Tibial artery (tissue), 4 donors: ENCODE data around the gene CMC4.

Source experiments
- DNase-seq, 2 donors: peaks; one replicate each; pipeline ENCODE4 v3.0.0-alpha.2; 2019
- H3K27ac ChIP-seq, 2 donors: fragments of 200-600 bp; sonication (generic) in 1 of 2; 1 replicate in 1 of 2; 2 replicates in 1 of 2; pipeline ENCODE4 v1.5.1; 2018 to 2019; ENCODE audit warnings: mild to moderate bottlenecking in 1 of 2
- H3K27me3 ChIP-seq, 2 donors: fragments of 200-600 bp; sonication (generic) in 1 of 2; one replicate each; pipeline versions ENCODE4 v1.5.1 to v1.6.0; 2016 to 2019
- H3K36me3 ChIP-seq, 3 donors: fragments of 200-600 bp; sonication (generic) in 2 of 3; one replicate each; pipeline ENCODE4 v1.5.1; 2016 to 2019; ENCODE audit warnings: mild to moderate bottlenecking in 2 of 3
- H3K4me1 ChIP-seq, 4 donors: fragments of 200-600 bp; sonication (generic) in 2 of 4; 1 replicate in 3 of 4; 2 replicates in 1 of 4; pipeline ENCODE4 v1.5.1; 2016 to 2019
- H3K4me3 ChIP-seq, 2 donors: fragments of 200-600 bp; sonication (generic) in 1 of 2; 1 replicate in 1 of 2; 2 replicates in 1 of 2; pipeline ENCODE4 v1.5.1; 2018 to 2019; ENCODE audit warnings: mild to moderate bottlenecking in 2 of 2
- H3K9me3 ChIP-seq, 3 donors: fragments of 200-600 bp; sonication (generic) in 1 of 3; one replicate each; pipeline ENCODE4 v1.5.1; 2016 to 2019
- CTCF ChIP-seq, 2 experiments: fragments of 200-600 bp in 1 of 2; fragments of 450-650 bp in 1 of 2; IDR thresholded peaks; one replicate each; pipeline ENCODE4 v1.5.1; 2017 to 2019; ENCODE audit warnings: antibody characterized with exemption in 2 of 2, mild to moderate bottlenecking in 1 of 2, moderate library complexity in 1 of 2
- intact Hi-C: fragments of 100-400 bp; cut with DNase I; formaldehyde crosslinking; loops from one replicate; pipeline ENCODE4 v1.15.0; 2023; ENCODE audit warnings: low total_unique reads

Gene CMC4

GRCh38 chrX:155061760-155062159 is 9.2 kb downstream of the CMC4 start:
- Histone ChIP-seq H3K9me3 (no peaks in the 10 kb centered on the region), H3K4me1 (peaks cover 0 to 5% (median 0%) of the 10 kb centered on the region in 4 donors), H3K27ac (no peak overlapping the region), H3K36me3 (peaks cover 0 to 5% (median 0%) of the 10 kb centered on the region in 3 donors), H3K27me3 (no peaks in the 10 kb centered on the region), H3K4me3 (no peak overlapping the region)
- no peak for TF ChIP-seq CTCF (IDR thresholded peaks at IDR 0.05)
- intact Hi-C loops: no loop called here
- DNase-seq: no peak

DNA sequence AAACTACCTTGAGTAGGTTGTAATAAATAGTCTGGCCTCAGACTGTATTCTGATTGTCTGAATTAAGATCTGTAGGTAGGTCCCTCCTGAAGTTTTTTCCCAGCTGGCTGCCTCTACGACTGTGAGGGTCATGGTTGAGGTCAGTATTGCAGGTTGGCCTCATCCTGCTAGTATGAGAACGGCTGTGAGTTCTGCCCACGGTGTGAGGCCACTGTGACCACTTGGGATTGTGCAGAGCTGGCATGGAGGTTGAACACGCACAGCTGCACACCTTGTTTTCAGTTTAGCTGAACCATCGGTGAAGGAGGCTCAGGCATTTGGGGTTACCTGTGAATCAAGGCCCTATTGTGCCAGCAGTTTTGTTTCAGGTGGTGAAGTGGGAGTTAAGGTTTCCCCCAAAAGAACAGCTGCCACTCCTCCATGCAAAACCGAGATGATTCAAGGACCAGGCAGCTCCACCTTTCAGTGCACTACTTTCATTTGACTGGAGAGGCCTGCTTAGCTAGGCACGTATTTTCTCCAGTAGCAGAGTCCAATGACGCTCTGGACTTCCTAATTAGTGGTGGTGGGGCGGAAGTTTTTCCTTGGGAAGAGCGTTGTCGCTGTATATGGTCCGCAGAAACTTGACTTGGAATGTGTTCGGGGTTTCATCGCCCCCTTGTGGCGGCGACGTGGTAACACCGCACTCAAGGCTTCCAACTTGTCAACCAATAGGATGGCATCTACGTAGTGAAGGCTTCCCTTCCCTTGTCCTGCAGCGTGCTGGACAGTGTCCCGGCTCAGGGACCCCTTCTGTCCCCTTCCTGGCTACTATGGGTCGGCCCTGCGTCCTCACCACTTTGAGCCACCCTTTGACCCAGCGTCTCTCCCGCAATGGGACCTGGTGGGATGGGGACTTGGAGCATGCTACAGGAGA is 13.8 kb downstream of the CMC4 start:
- H3K4me1 ChIP-seq: peaks cover 0 to 8% (median 0%) of the 10 kb centered on the region in 4 donors
- peaks cover 0 to 5% (median 0%) of the 10 kb centered on the region in 3 donors for H3K36me3 ChIP-seq
- intact Hi-C loops: loop anchor here (5.0 kb wide), 1 partner anchor 75 kb away; no protein-coding TSS in a partner anchor
- peak; percentile 53 to 77 for DNase-seq
- no peaks in the 10 kb centered on the region for H3K9me3 ChIP-seq
- H3K27ac ChIP-seq: peak overlapping the region; percentile 21 to 61
- TF ChIP-seq CTCF (IDR thresholded peaks at IDR 0.05): peak; percentile 58 to 71
- no peaks in the 10 kb centered on the region for H3K27me3 ChIP-seq
- H3K4me3 ChIP-seq: peak overlapping the region; percentile 6 to 22

GRCh38 chrX:155056471-155056870 is 14.5 kb downstream of the CMC4 start:
- intact Hi-C loops: loop anchor here (5.0 kb wide), 1 partner anchor 74 kb away; no protein-coding TSS in a partner anchor

DNA sequence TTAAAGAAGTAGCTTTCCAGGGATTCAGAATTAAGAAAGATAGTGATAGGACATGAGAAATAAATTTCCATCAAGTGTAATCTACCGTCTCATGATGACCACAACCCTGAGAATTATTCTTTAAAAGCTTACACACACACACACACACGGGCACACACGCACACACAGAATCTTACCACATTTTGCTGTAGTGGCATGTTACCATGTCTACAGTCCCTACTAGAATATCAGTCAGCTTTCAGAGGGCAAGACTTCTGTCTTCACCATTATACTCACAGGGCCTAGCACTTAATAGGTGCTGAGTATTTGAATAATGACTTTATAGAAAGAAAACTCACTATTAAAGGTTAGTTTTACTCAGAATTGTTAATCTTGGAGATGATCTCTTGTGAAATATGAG is 15.4 kb downstream of the CMC4 start:
- intact Hi-C loops: loop anchor here (5.0 kb wide), 1 partner anchor 73 kb away; no protein-coding TSS in a partner anchor
- no peak overlapping the region for H3K4me3 ChIP-seq
- TF ChIP-seq CTCF (IDR thresholded peaks at IDR 0.05): no peak
- H3K4me1 ChIP-seq: peaks cover 0 to 8% (median 0%) of the 10 kb centered on the region in 4 donors
- no peaks in the 10 kb centered on the region for H3K9me3 ChIP-seq
- no peaks in the 10 kb centered on the region for H3K27me3 ChIP-seq
- H3K36me3 ChIP-seq: peaks cover 0 to 5% (median 0%) of the 10 kb centered on the region in 3 donors
- H3K27ac ChIP-seq: no peak overlapping the region
- no peak for DNase-seq

More at GRCh38 chrX:155056471-155056870, 14.5 kb downstream of the CMC4 start:
- H3K27me3 ChIP-seq: no peaks in the 10 kb centered on the region
- peak overlapping the region in 1 of 2 donors; percentile 61 for H3K27ac ChIP-seq
- no peaks in the 10 kb centered on the region for H3K9me3 ChIP-seq
- H3K36me3 ChIP-seq: peaks cover 0 to 5% (median 0%) of the 10 kb centered on the region in 3 donors
- H3K4me3 ChIP-seq: no peak overlapping the region
- no peak for TF ChIP-seq CTCF (IDR thresholded peaks at IDR 0.05)
- DNase-seq: no peak
- peaks cover 0 to 8% (median 0%) of the 10 kb centered on the region in 4 donors for H3K4me1 ChIP-seq

DNA sequence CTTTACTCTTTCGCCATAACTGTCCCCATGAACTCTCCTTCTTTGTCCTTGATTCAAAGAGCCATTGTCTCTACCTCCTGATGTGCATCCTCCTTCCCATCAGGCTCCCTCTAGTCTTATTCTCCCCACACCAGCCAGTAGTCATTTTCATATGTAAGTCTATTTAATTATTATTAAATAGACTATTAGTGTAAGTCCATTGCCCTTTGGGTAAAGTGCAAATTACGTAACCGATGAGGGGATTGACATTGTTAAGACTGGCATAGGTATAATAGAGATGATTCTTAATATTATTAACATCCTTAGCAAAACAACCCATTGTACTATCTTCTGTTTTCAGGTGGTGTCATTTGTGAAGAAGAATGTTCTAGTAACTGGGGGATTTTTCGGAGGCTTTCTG is 16.7 kb downstream of the CMC4 start:
- no peak for TF ChIP-seq CTCF (IDR thresholded peaks at IDR 0.05)
- Histone ChIP-seq H3K4me1 (peaks cover 0 to 8% (median 0%) of the 10 kb centered on the region in 4 donors), H3K4me3 (no peak overlapping the region), H3K27me3 (no peaks in the 10 kb centered on the region), H3K36me3 (no peaks in the 10 kb centered on the region), H3K27ac (no peak overlapping the region), H3K9me3 (no peaks in the 10 kb centered on the region)
- no peak for DNase-seq
- intact Hi-C loops: no loop called here
